Stimulated activated CD4-positive, alpha-beta T cell treated with anti-CD3 and anti-CD28 coated beads, Interleukin-4, amount 100 ng/mL, for 4 hours (primary cell): ENCODE results near the gene CTH.
"Not testable (repeated sequence)": the region's sequence is repeated elsewhere in the genome, so short reads cannot be mapped to it uniquely, and the experiment has no call there.

Experiments
- DNase-seq, 2 experiments: peaks; one replicate each; pipeline ENCODE4 v3.0.0-alpha.2; 2020

The CTH gene

DNA sequence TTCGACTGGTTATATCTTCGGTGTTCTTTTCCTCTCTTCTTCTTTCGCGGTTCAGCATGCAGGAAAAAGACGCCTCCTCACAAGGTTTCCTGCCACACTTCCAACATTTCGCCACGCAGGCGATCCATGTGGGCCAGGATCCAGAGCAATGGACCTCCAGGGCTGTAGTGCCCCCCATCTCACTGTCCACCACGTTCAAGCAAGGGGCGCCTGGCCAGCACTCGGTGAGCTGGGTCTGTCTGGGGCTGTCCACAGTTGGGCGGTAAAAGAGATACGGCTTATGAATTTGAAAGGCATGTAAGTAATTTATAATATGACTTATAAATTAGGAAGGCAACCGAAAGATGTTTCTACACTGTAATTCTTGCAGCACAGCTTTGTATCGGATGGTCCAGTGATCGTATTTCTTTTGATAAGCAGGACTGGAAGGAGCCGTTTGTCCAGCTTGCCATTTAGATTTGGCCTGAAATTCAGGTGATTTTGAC lies 334 bp downstream of the CTH start:
- DNase-seq, result no peak

- no peak for DNase-seq
These were observed 4.8 kb downstream of the CTH start for GRCh38 chr1:70415882-70416281.

GRCh38 chr1:70418973-70419734 lies 8.1 kb downstream of the CTH start:
- not testable (repeated sequence) for DNase-seq

DNA sequence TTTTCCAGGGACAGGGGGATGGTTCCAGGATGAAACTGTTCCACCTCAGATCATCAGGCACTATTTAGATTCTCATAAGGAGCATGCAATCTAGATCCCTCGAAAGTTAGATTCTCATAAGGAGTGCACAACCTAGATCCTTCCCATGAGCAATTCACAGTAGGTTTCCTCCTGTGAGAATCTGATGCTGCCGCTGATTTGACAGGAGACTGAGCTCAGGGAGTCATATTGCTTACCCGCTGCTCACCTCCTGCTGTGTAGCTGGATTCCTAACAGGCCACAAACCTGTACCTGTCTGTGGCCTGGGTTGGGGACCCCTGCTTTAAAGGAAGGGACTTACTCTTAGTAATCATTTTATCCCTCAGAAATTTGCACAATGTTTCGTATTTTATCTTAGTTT lies 9.3 kb downstream of the CTH start:
- DNase-seq, result no peak

- DNase-seq, result no peak
These were observed 15.4 kb downstream of the CTH start for GRCh38 chr1:70426154-70427131.

GRCh38 chr1:70427976-70428375 lies 16.9 kb downstream of the CTH start:
- DNase-seq, result no peak

GRCh38 chr1:70429219-70429618 lies 18.2 kb downstream of the CTH start:
- DNase-seq, result no peak

DNA sequence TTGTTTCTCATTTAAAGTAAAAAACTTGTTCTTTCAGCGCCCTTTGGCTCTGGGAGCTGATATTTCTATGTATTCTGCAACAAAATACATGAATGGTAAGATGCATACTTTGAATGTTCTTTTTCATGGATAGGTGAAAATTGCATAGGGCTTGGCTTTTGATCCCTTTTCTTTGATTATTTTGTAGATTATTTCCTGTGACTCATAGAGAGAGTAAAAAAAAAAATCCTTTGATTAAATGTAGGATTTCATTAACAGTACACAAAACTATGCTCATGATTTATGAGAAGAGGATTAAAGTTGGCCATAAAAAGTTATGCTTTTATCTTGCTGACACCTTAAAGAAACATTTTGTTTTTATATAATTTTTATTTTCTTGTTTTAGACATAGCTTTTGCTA lies 18.7 kb downstream of the CTH start:
- no peak for DNase-seq

DNA sequence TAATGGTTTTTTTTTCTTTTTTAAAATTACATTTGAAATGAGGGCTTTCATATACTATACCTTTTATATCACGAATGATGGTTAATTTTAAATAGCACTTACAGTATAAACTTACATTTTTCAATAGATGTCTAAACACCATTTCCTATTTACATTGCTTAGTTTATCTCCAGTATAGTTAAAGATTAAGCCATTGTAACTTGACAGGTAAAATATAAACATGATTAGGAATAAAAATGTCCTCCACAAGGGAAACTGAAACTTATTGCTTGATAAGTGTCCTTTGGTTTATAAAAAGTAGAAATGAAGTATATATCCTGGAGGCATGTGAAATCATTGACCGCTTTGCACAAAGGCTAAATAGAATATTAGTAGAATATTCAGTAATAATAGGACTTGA lies 20.2 kb downstream of the CTH start:
- DNase-seq, result no peak

DNA sequence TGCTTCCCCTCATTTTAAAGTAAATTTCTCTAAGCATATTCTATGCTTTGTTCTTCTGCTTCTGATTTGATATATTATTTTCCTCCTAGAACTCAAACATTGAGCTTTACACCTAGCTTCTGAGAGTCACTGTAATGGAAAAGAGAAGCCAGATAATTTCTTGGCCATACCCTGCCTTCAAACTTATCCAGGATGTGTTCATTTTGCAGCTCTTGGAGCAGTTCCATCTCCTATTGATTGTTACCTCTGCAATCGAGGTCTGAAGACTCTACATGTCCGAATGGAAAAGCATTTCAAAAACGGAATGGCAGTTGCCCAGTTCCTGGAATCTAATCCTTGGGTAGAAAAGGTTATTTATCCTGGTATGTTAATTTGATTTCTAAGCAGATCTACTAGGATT lies 20.8 kb downstream of the CTH start:
- DNase-seq, result no peak

DNA sequence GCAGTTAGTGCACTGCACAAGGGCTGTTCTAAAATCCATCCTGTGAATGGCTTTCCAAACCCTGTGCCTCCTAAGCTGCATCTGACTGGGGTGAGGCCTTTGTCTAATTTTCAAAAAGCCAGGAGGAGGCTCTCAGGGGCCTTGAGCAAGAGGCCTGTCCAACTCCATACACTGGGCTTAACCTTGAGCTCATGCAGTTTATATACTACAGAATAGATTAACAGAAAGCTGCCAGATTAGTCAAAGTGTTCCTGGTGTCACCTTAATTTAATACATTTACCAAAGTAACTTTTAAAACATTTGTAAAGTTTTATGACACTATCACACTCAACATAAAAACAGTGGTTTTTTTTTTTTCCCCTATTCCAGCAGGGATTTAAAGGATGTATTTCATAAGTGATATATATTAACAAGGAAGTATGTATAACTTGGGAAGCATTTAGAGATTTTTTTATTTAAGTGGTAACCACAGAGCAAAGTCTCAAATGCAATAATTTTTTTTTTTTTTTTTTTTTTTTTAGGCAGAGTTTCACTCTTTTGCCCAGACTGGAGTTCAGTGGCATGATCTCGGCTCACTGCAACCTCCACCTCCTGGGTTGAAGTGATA lies 23.3 kb downstream of the CTH start:
- DNase-seq, result no peak

GRCh38 chr1:70436622-70437251 lies 25.7 kb downstream of the CTH start:
- DNase-seq, result no peak

DNA sequence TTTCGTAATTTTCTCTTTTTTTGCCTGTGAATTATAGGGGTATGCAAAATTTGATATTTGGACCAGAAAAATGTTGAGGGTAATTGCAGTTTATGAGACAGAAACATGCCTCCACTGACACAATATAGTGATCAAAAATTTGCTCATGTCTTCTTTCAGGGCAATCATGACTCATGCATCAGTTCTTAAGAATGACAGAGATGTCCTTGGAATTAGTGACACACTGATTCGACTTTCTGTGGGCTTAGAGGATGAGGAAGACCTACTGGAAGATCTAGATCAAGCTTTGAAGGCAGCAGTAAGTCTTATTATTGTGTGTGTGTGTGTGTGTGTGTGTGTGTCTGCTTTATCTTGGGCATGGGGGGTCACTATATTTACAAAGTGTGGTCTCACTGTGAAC lies 27.5 kb downstream of the CTH start:
- DNase-seq, result no peak

DNA sequence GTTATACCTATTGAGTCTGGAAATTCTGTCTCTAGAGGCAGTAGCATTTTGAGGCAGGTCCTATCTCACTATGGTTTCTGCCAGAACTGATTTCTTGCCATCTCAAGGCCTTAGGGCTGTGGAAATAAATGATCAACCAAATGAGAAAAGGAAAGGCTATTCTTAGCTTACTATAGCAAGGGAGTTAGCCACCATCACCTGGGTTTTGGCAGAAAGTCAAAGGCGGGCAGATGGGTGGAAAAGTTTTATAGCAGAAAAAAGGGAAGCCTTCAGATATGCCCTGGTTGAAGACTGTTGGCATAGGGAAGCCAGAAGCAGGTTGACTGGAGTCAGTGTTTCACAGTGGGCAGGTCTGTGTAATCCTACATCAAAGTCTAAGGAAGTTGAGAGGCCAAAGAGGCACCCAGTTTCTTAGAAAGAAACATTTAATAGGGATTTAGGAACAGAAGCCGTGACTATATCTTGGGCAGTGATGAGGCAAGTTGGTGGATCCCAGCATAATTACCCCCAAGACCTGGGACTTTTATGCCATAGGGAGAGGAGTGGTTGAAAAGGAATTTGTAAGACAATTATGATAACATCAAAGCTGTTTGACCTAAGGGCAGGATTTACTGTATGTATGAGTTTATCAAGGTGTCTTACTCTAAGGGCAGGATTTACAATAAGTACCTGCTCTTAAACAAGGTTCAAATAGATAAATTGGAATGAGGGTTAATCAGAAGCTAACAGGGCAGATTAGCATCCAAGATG lies 29.7 kb downstream of the CTH start:
- DNase-seq, result no peak

DNA sequence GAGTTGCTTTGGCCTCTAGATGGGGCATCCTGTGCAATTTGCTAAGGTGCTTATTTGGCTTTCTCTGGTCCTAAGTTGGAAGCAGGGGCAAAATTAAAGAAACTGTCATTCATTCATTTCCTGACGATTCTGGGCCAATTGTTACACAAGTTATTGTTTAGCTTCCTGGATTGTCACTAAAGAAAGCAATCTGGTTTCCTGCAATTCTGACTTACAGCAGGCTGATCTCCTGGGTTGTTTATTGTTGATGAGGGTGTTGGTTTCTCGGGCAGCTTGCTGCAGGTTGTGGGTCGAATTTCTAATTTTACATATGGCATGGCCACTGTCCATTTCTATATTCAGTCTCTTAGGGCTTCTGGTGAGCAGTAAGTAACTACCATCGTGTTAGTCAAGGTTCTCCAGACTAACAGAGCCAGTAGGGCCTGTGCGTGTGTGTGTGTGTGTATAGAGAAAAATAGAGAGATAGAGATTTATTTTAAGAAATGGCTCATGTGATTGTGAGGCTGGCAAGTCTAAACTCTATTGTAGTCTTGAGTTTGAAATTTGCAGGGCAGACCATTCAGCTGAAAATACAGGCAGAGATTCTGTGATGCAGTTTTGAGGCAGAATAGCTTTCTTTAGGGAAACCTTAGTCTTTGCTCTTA lies 30.4 kb downstream of the CTH start:
- DNase-seq, result no peak

DNA sequence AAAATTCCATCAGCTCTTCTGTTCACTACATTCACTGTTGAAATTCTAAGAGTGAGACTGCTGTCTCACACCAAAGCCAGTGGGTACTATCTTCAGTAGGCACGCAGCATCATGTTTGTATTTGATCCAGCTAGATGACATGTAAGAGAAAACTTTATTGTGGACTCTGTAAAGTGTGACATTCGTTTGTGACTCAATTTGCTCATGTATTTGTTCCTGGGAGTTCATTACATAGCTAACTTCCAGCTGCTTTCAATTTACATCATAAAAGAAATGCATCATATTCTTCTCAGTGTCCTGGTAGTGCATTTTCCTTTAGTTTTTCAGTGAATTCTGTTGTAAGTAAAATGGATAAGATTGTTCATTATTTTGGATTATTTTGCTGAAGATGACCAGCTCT lies 31.4 kb downstream of the CTH start:
- DNase-seq, result no peak

DNA sequence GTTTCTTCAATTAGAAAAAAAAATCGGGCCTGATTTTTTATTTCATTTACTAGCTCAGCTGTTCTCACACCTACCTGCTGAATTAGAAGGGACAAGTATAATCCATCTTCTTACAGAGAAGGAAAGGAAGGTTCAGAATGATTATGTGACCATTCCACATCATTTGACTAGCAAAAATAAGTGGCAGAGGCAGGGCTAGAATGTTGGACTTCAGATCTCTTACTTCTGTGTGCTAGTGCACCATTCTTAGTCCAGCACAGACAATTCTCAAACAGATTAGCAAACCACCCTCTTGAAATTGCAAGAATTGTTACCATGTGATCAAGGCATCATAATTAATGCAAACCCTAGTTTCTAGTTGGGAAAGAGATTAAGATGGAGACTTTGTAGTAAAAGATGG lies 32.7 kb downstream of the CTH start:
- DNase-seq, result no peak

- DNase-seq, result no peak
These were observed 38.0 kb downstream of the CTH start for GRCh38 chr1:70449049-70449448.

- peak in 1 of 2 experiments; percentile 7 for DNase-seq
These were observed 41.3 kb downstream of the CTH start for GRCh38 chr1:70452164-70452939.

DNA sequence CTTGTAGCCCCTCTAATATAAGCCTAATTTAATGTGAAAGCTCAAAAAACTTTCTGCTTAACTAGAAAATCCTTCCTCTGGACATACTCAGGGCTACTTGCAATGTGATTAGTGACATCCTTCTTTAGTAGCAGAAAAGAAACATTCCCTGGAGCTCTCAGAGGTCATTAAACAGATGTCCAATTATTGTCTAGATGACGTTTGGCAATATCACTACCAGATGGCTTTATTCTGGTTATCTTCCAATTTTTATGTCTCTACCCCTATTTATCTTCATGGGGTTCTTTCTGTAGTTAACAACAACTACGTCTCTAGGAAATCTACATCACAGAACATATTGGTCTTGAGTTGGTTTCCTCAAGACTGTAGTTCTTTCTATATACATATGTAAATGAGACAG lies 44.2 kb downstream of the CTH start:
- DNase-seq, result no peak

GRCh38 chr1:70458131-70458530 lies 47.1 kb downstream of the CTH start:
- DNase-seq, result no peak
